Measurements from ENCODE around the gene PECR.
"Not testable (repeated sequence)": the region's sequence is repeated elsewhere in the genome, so short reads cannot be mapped to it uniquely, and the experiment has no call there.

DNA sequence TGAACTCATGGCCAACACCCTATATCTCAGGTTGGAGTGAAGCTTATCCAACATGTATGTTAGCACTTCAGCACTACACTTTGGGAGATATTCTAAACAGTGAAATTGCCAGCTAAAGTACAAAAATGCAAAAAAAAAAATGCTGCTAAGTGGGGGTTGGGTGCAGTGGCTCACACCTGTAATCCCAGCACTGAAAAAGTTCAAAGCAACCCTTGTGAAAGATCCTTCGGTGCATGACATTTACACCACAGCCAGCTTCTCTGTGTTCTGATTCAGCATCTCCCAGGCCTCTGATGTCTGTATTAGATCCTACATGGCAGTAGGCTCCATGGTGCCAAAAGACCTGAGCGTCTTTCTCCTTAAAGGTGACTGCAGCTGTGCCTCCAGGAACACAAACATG, 72.4 kb downstream of the PECR start:
- TF ChIP-seq, protein P1, sequence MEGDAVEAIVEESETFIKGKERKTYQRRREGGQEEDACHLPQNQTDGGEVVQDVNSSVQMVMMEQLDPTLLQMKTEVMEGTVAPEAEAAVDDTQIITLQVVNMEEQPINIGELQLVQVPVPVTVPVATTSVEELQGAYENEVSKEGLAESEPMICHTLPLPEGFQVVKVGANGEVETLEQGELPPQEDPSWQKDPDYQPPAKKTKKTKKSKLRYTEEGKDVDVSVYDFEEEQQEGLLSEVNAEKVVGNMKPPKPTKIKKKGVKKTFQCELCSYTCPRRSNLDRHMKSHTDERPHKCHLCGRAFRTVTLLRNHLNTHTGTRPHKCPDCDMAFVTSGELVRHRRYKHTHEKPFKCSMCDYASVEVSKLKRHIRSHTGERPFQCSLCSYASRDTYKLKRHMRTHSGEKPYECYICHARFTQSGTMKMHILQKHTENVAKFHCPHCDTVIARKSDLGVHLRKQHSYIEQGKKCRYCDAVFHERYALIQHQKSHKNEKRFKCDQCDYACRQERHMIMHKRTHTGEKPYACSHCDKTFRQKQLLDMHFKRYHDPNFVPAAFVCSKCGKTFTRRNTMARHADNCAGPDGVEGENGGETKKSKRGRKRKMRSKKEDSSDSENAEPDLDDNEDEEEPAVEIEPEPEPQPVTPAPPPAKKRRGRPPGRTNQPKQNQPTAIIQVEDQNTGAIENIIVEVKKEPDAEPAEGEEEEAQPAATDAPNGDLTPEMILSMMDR (IDR thresholded peaks at IDR 0.05): not testable (repeated sequence)
- TF ChIP-seq EZH2, EZH2phosphoT487 (IDR thresholded peaks at IDR 0.05): not testable (repeated sequence)

Measured in neural progenitor cell (in vitro differentiated cells).